ENCODE results near the gene SLC2A4RG. TPM values are rescaled to one million over a fixed set of nuclear protein-coding genes. Genes with fewer than 3 reads are reported as not detected.

The SLC2A4RG gene
- total RNA-seq, 2 donors from 2014 or later = 24.7 to 37.2 TPM

GRCh38 chr20:63733579-63734081, 5.9 kb upstream of the SLC2A4RG start:
- DNase-seq (ENCODE audit: low spot score in 2 of 2) = no peak
- no peak for ATAC-seq
- H3K36me3 Mint-ChIP-seq = peaks cover 10 to 13% of the 10 kb centered on the region in 2 donors
- no peak overlapping the region for H3K27ac Mint-ChIP-seq
- H3K9me3 Mint-ChIP-seq = no peaks in the 10 kb centered on the region

GRCh38 chr20:63734111-63734945, 5.2 kb upstream of the SLC2A4RG start:
- no peaks in the 10 kb centered on the region for H3K9me3 Mint-ChIP-seq
- DNase-seq (ENCODE audit: low spot score in 2 of 2) (no peak), ATAC-seq (no peak)
- H3K27ac Mint-ChIP-seq = no peak overlapping the region
- peaks cover 10 to 11% of the 10 kb centered on the region in 2 donors for H3K36me3 Mint-ChIP-seq

GRCh38 chr20:63734946-63735858, 4.4 kb upstream of the SLC2A4RG start:
- H3K9me3 Mint-ChIP-seq = no peaks in the 10 kb centered on the region

GRCh38 chr20:63735859-63736718, 3.5 kb upstream of the SLC2A4RG start, which contains the start of gene LIME1:
Gene LIME1, plus strand, starts transcription at chr20:63736664. Its CDS starts 886 bp downstream, at chr20:63737550.
- Mint-ChIP-seq H3K36me3 (peaks cover 7 to 10% of the 10 kb centered on the region in 2 donors), H3K9me3 (no peaks in the 10 kb centered on the region), H3K27ac (no peak within 1 kb of the TSS)
- ATAC-seq (peak; percentile 11 to 33), DNase-seq (ENCODE audit: low spot score in 2 of 2) (peak in 1 of 2 donors; percentile 54)

More at GRCh38 chr20:63734946-63735858, 4.4 kb upstream of the SLC2A4RG start:
- Mint-ChIP-seq H3K36me3 (peaks cover 7 to 10% of the 10 kb centered on the region in 2 donors), H3K27ac (no peak overlapping the region)
- no peak for DNase-seq (ENCODE audit: low spot score in 2 of 2)
- no peak for ATAC-seq

GRCh38 chr20:63736893-63737694, 2.5 kb upstream of the SLC2A4RG start:
- no peak overlapping the region for H3K27ac Mint-ChIP-seq
- no peaks in the 10 kb centered on the region for H3K9me3 Mint-ChIP-seq
- peak in 1 of 2 donors; percentile 55 for DNase-seq (ENCODE audit: low spot score in 2 of 2)
- ATAC-seq = peak; percentile 39 to 46
- peaks cover 7 to 10% of the 10 kb centered on the region in 2 donors for H3K36me3 Mint-ChIP-seq

GRCh38 chr20:63737695-63737944, 2.0 kb upstream of the SLC2A4RG start:
- ATAC-seq (no peak), DNase-seq (ENCODE audit: low spot score in 2 of 2) (no peak)
- H3K27ac Mint-ChIP-seq = no peak overlapping the region
- no peaks in the 10 kb centered on the region for H3K9me3 Mint-ChIP-seq
- H3K36me3 Mint-ChIP-seq = peaks cover 7 to 10% of the 10 kb centered on the region in 2 donors

- DNase-seq (ENCODE audit: low spot score in 2 of 2) (no peak), ATAC-seq (peak in 1 of 2 donors; percentile 30)
- Mint-ChIP-seq H3K9me3 (no peaks in the 10 kb centered on the region), H3K27ac (no peak overlapping the region), H3K36me3 (peaks cover 7 to 10% of the 10 kb centered on the region in 2 donors)
These were observed 1.5 kb upstream of the SLC2A4RG start for GRCh38 chr20:63737945-63738686.

- Mint-ChIP-seq H3K9me3 (no peaks in the 10 kb centered on the region), H3K27ac (no peak overlapping the region)
- ATAC-seq = no peak
These were observed 868 bp upstream of the SLC2A4RG start for GRCh38 chr20:63738687-63739129.

GRCh38 chr20:63740070-63740626, 572 bp downstream of the SLC2A4RG start:
- H3K9me3 Mint-ChIP-seq = no peaks in the 10 kb centered on the region
- DNase-seq (ENCODE audit: low spot score in 2 of 2) = no peak
- ATAC-seq = peak; percentile 10 to 16
- H3K36me3 Mint-ChIP-seq = no peaks in the 10 kb centered on the region
- no peak overlapping the region for H3K27ac Mint-ChIP-seq

More at GRCh38 chr20:63738687-63739129, 868 bp upstream of the SLC2A4RG start:
- peaks cover 5% of the 10 kb centered on the region in 2 donors for H3K36me3 Mint-ChIP-seq
- no peak for DNase-seq (ENCODE audit: low spot score in 2 of 2)

GRCh38 chr20:63740627-63741353, 1.2 kb downstream of the SLC2A4RG start:
- H3K9me3 Mint-ChIP-seq = no peaks in the 10 kb centered on the region
- ATAC-seq (peak in 1 of 2 donors; percentile 13), DNase-seq (ENCODE audit: low spot score in 2 of 2) (peak in 1 of 2 donors; percentile 41)
- no peak overlapping the region for H3K27ac Mint-ChIP-seq
- no peaks in the 10 kb centered on the region for H3K36me3 Mint-ChIP-seq

GRCh38 chr20:63741354-63741675, 1.7 kb downstream of the SLC2A4RG start:
- Mint-ChIP-seq H3K27ac (no peak overlapping the region), H3K9me3 (no peaks in the 10 kb centered on the region), H3K36me3 (no peaks in the 10 kb centered on the region)
- ATAC-seq (no peak), DNase-seq (ENCODE audit: low spot score in 2 of 2) (no peak)

GRCh38 chr20:63741676-63742380, 2.3 kb downstream of the SLC2A4RG start:
- no peaks in the 10 kb centered on the region for H3K36me3 Mint-ChIP-seq
- DNase-seq (ENCODE audit: low spot score in 2 of 2) = no peak
- no peak for ATAC-seq
- H3K27ac Mint-ChIP-seq = no peak overlapping the region
- H3K9me3 Mint-ChIP-seq = no peaks in the 10 kb centered on the region

- ATAC-seq = no peak
- no peak for DNase-seq (ENCODE audit: low spot score in 2 of 2)
- H3K36me3 Mint-ChIP-seq = no peaks in the 10 kb centered on the region
- H3K9me3 Mint-ChIP-seq = no peaks in the 10 kb centered on the region
- no peak overlapping the region for H3K27ac Mint-ChIP-seq
These were observed 2.9 kb downstream of the SLC2A4RG start for GRCh38 chr20:63742381-63743024.
